Activated naive CD8-positive, alpha-beta T cell (primary cell): ENCODE results near the gene LRRC61.
A peak's percentile ranks its signal among the peaks of the same experiment; 100 is the strongest.
"Not testable (repeated sequence)": the region's sequence is repeated elsewhere in the genome, so short reads cannot be mapped to it uniquely, and the experiment has no call there.

Experiments
- H3K27ac Mint-ChIP-seq: one replicate; pipeline ENCODE4 v1.8.0; 2021; ENCODE audit warnings: mixed read lengths
- H3K27me3 Mint-ChIP-seq: one replicate; pipeline ENCODE4 v1.8.0; 2021; ENCODE audit warnings: mixed read lengths
- H3K36me3 Mint-ChIP-seq: one replicate; pipeline ENCODE4 v1.8.0; 2021; ENCODE audit warnings: mixed read lengths
- H3K4me1 Mint-ChIP-seq: one replicate; pipeline ENCODE4 v1.8.0; 2021; ENCODE audit warnings: low read depth, mixed read lengths
- H3K4me3 Mint-ChIP-seq: one replicate; pipeline ENCODE4 v1.8.0; 2021; ENCODE audit warnings: mild to moderate bottlenecking, mixed read lengths
- H3K9me3 Mint-ChIP-seq: one replicate; pipeline ENCODE4 v1.8.0; 2021; ENCODE audit warnings: low read depth, mixed read lengths

The LRRC61 gene, protein sequence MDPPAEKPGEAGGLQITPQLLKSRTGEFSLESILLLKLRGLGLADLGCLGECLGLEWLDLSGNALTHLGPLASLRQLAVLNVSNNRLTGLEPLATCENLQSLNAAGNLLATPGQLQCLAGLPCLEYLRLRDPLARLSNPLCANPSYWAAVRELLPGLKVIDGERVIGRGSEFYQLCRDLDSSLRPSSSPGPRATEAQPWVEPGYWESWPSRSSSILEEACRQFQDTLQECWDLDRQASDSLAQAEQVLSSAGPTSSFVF

DNA sequence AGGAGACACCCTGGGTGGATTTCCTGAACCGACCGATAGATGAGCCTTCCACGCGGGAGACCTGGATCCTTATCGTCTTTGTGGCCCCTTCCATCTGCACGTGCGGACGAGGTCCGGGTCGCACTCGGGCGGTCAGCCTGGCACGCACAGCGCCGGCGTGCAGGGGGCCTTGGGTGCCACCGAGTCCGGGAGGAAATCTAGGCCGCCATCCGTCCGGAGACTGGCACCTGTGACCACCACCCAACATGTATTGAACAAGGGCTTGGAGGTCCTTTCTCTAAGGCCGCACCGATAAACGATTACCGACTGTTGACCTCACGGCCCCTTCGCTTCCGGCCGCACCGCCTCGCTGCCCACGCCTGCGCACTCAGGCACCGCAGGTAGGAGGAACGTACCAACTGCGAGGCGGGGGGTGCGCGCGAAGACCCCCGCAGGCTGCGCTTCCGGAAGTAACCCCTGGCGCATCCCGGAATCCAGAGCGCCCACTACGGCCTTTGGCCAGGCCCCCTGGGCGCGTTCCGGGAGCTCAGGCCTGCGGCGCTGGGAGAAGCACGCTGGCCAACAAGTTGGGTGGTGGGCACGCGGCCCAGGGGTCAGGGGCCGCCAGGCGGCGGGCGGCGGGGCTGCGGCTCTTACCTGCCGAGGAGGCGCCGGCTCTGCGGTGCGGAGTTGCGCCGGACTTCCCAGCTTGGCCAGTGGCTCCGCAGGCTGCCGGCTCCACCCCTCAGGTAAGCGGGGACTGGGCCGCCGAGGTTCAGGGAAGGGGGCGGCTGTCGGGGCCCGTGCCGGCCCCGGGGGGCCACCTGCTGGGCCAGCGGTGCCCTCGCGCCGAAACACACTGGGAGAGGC, at the start of gene LRRC61, which contains the start of gene ACTR3C:
Gene LRRC61 (plus strand): TSS at position 523 of the 849 bp plus-strand sequence. CDS start 13,507 bp downstream, outside the sequence.
Gene ACTR3C (minus strand): TSS at position 713 of the 849 bp plus-strand sequence. CDS start 28,249 bp downstream, outside the sequence.
- Mint-ChIP-seq H3K27ac (peak within 1 kb of the TSS; percentile 99), H3K36me3 (peaks cover 15% of the 10 kb centered on the region), H3K27me3 (no peaks in the 10 kb centered on the region), H3K9me3 (no peaks in the 10 kb centered on the region), H3K4me3 (peak within 1 kb of the TSS; percentile 98), H3K4me1 (peaks cover 50% of the 10 kb centered on the region)

DNA sequence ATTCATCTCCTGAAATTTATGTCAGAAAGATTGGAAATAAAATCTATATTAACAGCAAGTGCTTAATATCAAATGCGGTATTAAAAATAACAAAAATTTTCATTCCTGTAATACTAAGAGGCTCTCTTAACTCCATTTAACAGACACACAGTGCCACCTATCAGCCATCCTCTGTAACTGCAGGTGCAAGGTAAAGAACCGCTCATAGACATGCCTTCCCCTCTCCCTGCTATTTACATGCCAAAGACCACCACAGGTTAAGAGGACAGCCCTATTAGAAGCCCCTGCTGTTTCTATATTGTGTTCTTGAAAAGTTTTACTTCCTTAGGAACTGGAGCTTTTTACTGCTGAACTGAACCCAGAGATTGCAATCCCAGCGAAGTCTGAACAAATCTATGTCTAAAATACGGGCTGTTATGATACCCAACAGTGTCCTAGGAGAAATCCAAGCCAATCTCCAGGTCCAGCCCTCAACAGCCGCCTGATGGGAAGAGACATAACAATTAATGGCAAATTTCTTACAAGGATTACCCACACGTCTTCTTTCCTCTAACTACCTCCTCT, 46.9 kb upstream of the LRRC61 start:
- not testable (repeated sequence) for H3K4me3 Mint-ChIP-seq, H3K27me3 Mint-ChIP-seq, H3K27ac Mint-ChIP-seq, H3K36me3 Mint-ChIP-seq, H3K4me1 Mint-ChIP-seq, H3K9me3 Mint-ChIP-seq

DNA sequence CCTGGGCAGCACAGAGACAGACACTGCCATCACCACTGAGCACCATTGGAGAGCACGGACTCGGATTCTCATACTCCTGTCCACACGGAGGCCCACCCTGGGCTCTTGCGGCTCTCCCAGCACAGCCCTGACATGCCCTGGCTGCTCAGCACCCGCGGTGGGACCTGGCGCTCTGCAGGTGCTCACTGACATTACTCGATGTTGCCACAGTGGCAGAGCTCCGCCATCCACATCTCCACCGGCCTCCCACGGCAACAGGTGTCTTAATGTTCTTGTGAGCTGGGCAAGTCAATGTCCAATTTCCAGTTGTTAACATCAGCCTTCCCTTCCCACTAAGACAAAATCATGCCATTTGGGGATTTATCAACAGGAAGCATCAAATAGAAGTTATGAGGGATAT, 44.8 kb upstream of the LRRC61 start:
- not testable (repeated sequence) for H3K36me3 Mint-ChIP-seq, H3K9me3 Mint-ChIP-seq, H3K27me3 Mint-ChIP-seq, H3K4me3 Mint-ChIP-seq, H3K4me1 Mint-ChIP-seq, H3K27ac Mint-ChIP-seq

DNA sequence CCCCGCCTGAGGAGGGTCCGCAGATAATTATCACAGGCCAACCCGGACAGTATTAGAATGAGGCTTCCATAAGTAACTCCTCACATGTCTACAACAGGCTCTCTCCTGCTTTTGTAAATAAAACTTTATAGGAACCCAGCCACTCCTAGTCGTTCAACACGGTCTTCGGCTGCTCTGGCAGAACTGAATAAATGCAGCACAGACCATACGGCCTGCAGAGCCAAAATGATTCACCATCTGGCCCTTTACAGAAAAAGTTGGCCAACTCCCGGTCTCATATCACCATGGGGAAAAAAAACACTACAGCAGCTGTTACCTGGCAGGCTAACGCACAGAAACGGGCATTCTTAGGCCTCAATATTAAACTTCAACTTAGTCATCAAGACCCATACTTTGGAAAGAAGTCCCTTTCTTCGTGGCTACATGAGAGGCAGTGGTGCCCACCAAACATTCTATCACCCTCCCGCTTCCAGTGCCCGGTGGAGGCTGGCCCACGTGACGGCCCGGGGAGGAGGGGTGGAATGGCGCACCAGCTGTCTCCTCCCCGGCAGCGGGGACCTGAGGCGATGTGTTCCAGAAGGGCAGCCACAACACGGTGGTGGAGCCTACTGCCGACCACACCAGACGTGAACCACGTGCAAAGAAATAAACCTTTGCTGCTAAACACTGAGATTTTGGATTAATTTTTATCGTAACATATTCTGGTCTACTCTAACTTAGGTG, 41.3 kb upstream of the LRRC61 start:
- H3K36me3 Mint-ChIP-seq, H3K27ac Mint-ChIP-seq, H3K27me3 Mint-ChIP-seq, H3K9me3 Mint-ChIP-seq, H3K4me3 Mint-ChIP-seq, H3K4me1 Mint-ChIP-seq: not testable (repeated sequence)

DNA sequence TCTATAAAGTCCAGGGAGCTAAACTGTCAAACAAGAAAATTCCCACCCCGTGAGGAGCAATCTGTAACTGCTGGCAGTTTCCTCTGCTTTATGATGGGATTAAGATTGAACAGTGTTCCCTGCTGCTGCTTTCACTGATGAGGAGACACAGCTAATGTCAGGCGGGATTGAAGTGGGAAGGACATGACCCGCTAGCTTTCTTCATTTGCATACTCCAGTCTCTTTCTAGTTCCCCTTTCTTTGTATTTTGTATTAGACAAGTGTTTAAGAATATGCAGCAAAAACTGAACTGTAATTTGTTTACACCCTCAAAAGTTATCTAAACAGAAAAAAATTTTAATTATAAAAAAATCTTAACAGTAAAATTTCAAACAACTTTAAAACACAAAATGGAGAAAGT, 40.0 kb upstream of the LRRC61 start:
- not testable (repeated sequence) for H3K4me1 Mint-ChIP-seq, H3K27ac Mint-ChIP-seq, H3K9me3 Mint-ChIP-seq, H3K27me3 Mint-ChIP-seq, H3K36me3 Mint-ChIP-seq, H3K4me3 Mint-ChIP-seq

DNA sequence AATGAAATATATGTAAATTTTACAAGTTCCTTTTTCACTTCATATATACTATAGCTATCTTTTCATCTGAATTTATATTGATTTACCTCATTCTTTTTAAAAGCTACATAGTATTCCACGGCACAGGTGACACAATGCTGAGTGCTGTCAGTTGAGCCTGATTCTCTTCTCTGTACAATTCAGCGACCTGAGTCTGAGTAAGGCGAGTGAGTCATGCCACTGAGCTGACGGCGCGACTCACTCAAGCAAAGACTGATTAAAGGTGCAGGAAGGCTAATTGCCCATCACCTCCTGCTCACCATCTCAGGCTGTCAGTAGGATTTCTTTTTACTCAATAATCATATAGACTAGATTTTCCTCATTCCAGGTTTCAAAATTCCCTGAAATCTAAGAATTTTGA, 39.5 kb upstream of the LRRC61 start:
- H3K4me1 Mint-ChIP-seq, H3K27ac Mint-ChIP-seq, H3K4me3 Mint-ChIP-seq, H3K36me3 Mint-ChIP-seq, H3K9me3 Mint-ChIP-seq, H3K27me3 Mint-ChIP-seq: not testable (repeated sequence)

DNA sequence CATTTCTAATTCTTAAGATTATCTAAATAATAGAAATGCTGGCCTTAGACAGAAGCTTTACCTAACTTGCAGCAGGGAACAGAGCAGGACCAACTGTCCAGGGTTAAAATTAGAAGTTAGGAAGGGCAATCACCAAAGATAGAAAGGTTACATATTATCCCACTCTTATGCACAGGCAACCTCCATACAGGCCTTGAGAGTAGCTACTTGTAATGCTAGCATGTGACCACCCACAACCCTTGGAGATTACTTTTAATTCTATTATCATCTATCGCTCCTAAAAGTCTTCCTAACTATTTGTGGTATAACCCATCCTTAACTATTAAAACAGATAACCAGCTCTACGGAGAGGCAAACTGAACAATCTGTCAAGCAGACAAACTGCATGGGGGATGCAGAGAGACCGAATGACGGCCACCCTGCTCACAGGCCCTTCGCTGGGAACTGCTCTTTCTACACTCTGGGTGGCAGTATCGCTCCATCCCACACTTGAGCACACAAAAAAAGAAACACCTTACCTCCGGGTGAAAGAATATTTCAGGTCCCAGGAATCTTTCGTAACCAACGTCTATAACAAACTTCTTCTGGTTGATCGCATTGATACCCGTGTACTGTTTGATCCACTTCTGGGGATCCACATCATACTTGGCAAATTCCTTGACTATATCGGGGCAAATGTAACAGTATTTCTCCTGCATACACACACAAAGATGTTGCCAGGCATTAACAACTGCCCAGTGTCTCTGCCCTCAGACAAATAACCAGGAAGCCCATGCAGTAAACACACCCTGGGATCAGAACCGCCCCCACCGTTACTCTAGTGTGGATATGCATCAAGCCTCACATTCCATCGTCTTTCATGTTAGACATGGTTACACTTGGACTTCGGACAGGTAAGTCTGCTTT, 37.1 kb upstream of the LRRC61 start:
- H3K36me3 Mint-ChIP-seq, H3K9me3 Mint-ChIP-seq, H3K4me1 Mint-ChIP-seq, H3K27me3 Mint-ChIP-seq, H3K27ac Mint-ChIP-seq, H3K4me3 Mint-ChIP-seq: not testable (repeated sequence)

DNA sequence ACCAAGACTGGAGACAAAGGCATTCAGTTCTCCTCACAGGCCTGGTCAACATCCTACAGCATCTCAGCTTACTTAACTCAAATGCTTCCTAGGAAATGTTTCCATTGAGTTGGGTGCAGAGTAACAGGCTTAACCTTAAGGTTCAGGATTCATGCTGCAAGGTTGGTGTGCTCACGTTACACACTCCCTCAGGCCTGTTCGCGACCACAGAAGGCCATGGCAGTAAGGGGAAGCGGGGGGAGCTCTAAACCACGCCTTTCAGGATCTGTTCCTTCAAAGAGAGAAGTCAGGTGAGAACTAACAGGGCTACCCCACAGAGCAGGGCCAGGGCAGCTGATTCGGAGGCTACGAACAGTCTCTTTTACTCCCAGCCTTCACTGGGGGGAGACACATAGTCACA, 35.3 kb upstream of the LRRC61 start:
- not testable (repeated sequence) for H3K9me3 Mint-ChIP-seq, H3K36me3 Mint-ChIP-seq, H3K4me1 Mint-ChIP-seq, H3K4me3 Mint-ChIP-seq, H3K27ac Mint-ChIP-seq, H3K27me3 Mint-ChIP-seq

DNA sequence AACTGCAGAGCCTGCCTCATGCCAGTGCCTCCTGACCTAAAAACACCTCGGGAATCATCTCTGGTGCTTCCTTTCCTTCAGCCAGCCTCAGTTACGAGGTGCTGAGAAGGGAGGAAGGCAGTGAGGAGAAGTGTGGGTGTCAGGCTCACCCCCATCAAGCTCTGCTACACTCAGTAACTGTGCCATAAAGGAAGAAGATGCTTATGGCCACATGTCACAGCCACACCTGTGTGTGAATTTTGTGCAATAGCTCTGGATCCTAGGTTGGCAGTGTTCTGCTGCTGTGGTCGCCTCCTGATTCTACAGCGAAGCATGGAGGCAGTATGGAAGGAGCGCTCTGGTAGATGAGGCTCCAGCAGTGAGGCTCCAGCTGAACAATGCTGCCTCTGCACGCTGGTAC, 34.3 kb upstream of the LRRC61 start:
- H3K36me3 Mint-ChIP-seq, H3K4me1 Mint-ChIP-seq, H3K27ac Mint-ChIP-seq, H3K27me3 Mint-ChIP-seq, H3K9me3 Mint-ChIP-seq, H3K4me3 Mint-ChIP-seq: not testable (repeated sequence)

DNA sequence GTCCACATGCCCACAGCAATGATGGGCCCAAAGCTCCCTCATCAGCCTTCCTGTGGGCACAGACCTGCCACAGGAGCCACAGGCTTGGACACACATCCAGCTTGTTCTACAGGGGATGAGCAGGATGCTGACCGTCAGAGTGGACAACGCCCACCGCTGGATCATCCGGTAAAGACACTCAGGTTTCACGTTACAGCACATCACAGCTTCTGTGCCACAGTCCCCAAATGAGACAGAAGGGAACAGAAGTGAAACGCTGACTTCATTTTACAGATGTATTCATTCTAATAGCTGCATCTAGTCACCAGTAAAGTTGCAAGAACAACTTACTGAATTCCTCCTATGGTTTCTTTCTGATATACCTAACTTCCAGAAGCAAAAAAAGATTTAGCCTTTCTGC, 32.8 kb upstream of the LRRC61 start:
- not testable (repeated sequence) for H3K36me3 Mint-ChIP-seq, H3K27ac Mint-ChIP-seq, H3K9me3 Mint-ChIP-seq, H3K4me1 Mint-ChIP-seq, H3K27me3 Mint-ChIP-seq, H3K4me3 Mint-ChIP-seq

DNA sequence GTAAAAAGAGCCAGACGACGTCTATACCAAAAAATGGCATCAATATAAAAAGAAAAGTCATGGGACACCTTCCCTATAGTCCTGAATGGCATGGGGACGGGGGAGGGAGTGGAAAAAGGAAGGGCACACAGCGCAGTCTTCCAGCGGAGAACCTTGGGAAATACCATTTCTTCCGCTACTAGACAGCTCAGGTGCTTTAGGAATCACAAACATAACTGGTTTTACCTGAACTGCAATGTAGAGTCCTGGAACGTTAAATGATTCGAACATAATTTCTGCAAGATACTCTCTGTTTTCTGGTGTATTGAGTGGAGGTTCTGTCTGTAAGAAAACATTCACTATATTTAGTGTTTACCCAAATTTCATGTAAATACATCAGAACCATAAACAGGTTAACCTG, 28.1 kb upstream of the LRRC61 start:
- not testable (repeated sequence) for H3K36me3 Mint-ChIP-seq, H3K4me3 Mint-ChIP-seq, H3K9me3 Mint-ChIP-seq, H3K27me3 Mint-ChIP-seq, H3K4me1 Mint-ChIP-seq, H3K27ac Mint-ChIP-seq

DNA sequence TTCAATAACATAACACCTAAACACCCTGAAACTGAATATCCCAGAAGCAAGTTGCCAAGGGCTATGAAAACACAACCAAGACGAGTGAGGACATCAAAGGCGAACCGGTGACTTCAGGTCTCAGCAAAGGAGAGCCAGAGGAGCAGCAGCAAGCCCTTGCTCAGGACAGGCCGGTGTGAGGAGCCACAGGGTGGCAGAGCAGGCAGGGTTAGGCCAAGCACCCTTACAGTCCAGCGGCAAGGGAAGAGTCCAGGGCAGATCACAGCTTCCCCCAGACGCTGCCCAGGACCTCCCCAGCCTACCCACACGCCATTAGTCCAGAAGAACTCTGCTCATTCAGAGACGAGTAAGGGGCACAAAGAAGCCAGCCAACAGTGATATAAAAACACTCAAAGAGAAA, 27.5 kb upstream of the LRRC61 start:
- H3K27me3 Mint-ChIP-seq, H3K4me3 Mint-ChIP-seq, H3K4me1 Mint-ChIP-seq, H3K27ac Mint-ChIP-seq, H3K36me3 Mint-ChIP-seq, H3K9me3 Mint-ChIP-seq: not testable (repeated sequence)

DNA sequence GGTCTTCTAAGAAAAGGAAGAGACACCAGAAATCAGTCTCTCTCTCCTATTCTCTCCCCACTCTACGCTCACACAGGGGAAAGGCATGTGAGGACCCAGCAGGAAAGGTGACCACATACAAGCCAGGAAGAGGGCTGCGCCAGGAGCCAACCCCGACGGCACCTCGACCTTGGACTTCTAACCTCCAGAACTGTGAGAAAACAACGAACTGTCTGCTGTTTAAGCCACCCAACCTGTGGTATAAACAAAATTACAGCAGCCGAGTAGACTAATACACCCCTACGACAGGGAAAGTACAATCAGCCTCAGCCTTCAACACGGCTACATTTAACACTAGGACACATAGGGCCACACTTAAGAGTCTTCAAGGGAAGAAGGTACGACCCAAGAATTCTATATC, 26.4 kb upstream of the LRRC61 start:
- not testable (repeated sequence) for H3K4me1 Mint-ChIP-seq, H3K36me3 Mint-ChIP-seq, H3K27ac Mint-ChIP-seq, H3K27me3 Mint-ChIP-seq, H3K4me3 Mint-ChIP-seq, H3K9me3 Mint-ChIP-seq

DNA sequence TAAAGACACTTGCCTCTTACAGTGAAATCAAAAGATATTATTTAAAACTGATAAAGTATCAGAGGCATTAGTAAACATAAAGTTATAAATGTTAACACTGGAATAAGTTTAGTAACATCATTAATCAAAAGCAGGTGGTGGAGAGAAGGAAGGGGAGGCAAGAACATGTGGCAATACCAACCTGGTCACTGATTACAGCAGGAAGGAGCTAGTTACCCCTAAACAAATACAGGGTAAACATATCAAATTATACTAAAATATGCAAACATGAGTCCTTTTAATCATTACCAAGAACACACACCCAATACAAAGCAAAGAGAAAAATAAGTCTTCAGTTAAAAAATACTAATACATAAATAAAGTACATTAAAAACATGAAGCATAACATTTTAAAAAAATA, 25.2 kb upstream of the LRRC61 start:
- not testable (repeated sequence) for H3K36me3 Mint-ChIP-seq, H3K9me3 Mint-ChIP-seq, H3K27ac Mint-ChIP-seq, H3K27me3 Mint-ChIP-seq, H3K4me1 Mint-ChIP-seq, H3K4me3 Mint-ChIP-seq
